HEK293 (cell line): ENCODE measurements around the gene PTP4A2.

ENCODE experiments used
- EGR2 ChIP-seq: fragments of 450-650 bp; formaldehyde crosslinking; IDR thresholded peaks from 2 replicates; pipeline ENCODE4 v1.5.1; 2016; ENCODE audit warnings: low read depth, missing biosample characterization, missing genetic modification characterization
- KLF10 ChIP-seq: fragments of 450-650 bp; IDR thresholded peaks from 2 replicates; pipeline ENCODE4 v1.5.1; 2018; ENCODE audit warnings: missing biosample characterization, mild to moderate bottlenecking, missing genetic modification characterization
- KLF9 ChIP-seq: fragments of 450-650 bp; formaldehyde crosslinking; IDR thresholded peaks from 2 replicates; pipeline ENCODE4 v1.5.1; 2016; ENCODE audit warnings: missing biosample characterization, missing genetic modification characterization, low read depth
- RBAK ChIP-seq: fragments of 450-650 bp; formaldehyde crosslinking; IDR thresholded peaks from 2 replicates; pipeline ENCODE4 v1.5.1; 2016; ENCODE audit warnings: missing biosample characterization, missing genetic modification characterization
- SCRT1 ChIP-seq: fragments of 450-650 bp; formaldehyde crosslinking; IDR thresholded peaks from 2 replicates; pipeline ENCODE4 v1.5.1; 2016; ENCODE audit warnings: missing biosample characterization, missing genetic modification characterization, borderline replicate concordance
- SP2 ChIP-seq: fragments of 450-650 bp; formaldehyde crosslinking; IDR thresholded peaks from 2 replicates; pipeline ENCODE4 v1.5.1; 2016; ENCODE audit warnings: missing biosample characterization, missing genetic modification characterization
- TSHZ1 ChIP-seq: fragments of 450-650 bp; formaldehyde crosslinking; IDR thresholded peaks from 2 replicates; pipeline ENCODE4 v1.5.1; 2016; ENCODE audit warnings: missing biosample characterization, missing genetic modification characterization, borderline replicate concordance
- ZBTB8A ChIP-seq: fragments of 450-650 bp; formaldehyde crosslinking; IDR thresholded peaks from 2 replicates; pipeline ENCODE4 v1.5.1; 2016; ENCODE audit warnings: missing biosample characterization, missing genetic modification characterization
- ZFP69B ChIP-seq: fragments of 450-650 bp; formaldehyde crosslinking; IDR thresholded peaks from 2 replicates; pipeline ENCODE4 v1.5.1; 2016; ENCODE audit warnings: missing biosample characterization, missing genetic modification characterization
- ZNF121 ChIP-seq: fragments of 450-650 bp; formaldehyde crosslinking; IDR thresholded peaks from 2 replicates; pipeline ENCODE4 v1.5.1; 2016; ENCODE audit warnings: missing biosample characterization, missing genetic modification characterization
- ZNF214 ChIP-seq: fragments of 450-650 bp; formaldehyde crosslinking; IDR thresholded peaks from 2 replicates; pipeline ENCODE4 v1.5.1; 2017; ENCODE audit warnings: missing biosample characterization, mild to moderate bottlenecking, missing genetic modification characterization, borderline replicate concordance
- ZNF26 ChIP-seq: fragments of 450-650 bp; formaldehyde crosslinking; IDR thresholded peaks from 2 replicates; pipeline ENCODE4 v1.5.1; 2016; ENCODE audit warnings: missing biosample characterization, missing genetic modification characterization
- ZNF292 ChIP-seq: fragments of 450-650 bp; formaldehyde crosslinking; IDR thresholded peaks from 2 replicates; pipeline ENCODE4 v1.5.1; 2016; ENCODE audit warnings: low read depth, missing biosample characterization, missing genetic modification characterization, borderline replicate concordance
- ZNF324 ChIP-seq: fragments of 450-650 bp; formaldehyde crosslinking; IDR thresholded peaks from 2 replicates; pipeline ENCODE4 v1.5.1; 2016; ENCODE audit warnings: missing biosample characterization, missing genetic modification characterization
- ZNF404 ChIP-seq: fragments of 450-650 bp; formaldehyde crosslinking; IDR thresholded peaks from 2 replicates; pipeline ENCODE4 v1.5.1; 2017; ENCODE audit warnings: missing biosample characterization, missing genetic modification characterization
- ZNF426 ChIP-seq: fragments of 450-650 bp; formaldehyde crosslinking; IDR thresholded peaks from 2 replicates; pipeline ENCODE4 v1.5.1; 2017; ENCODE audit warnings: missing biosample characterization, missing genetic modification characterization, mild to moderate bottlenecking, inconsistent platforms, moderate library complexity
- ZNF473 ChIP-seq: fragments of 450-650 bp; formaldehyde crosslinking; IDR thresholded peaks from 2 replicates; pipeline ENCODE4 v1.5.1; 2017; ENCODE audit warnings: missing biosample characterization, missing genetic modification characterization
- ZNF544 ChIP-seq: fragments of 450-650 bp; formaldehyde crosslinking; IDR thresholded peaks from 2 replicates; pipeline ENCODE4 v1.5.0; 2017; ENCODE audit warnings: missing biosample characterization, missing genetic modification characterization
- ZNF560 ChIP-seq: fragments of 450-650 bp; formaldehyde crosslinking; IDR thresholded peaks from 2 replicates; pipeline ENCODE4 v1.5.1; 2017; ENCODE audit warnings: missing biosample characterization, missing genetic modification characterization, borderline replicate concordance
- ZNF645 ChIP-seq: fragments of 450-650 bp; formaldehyde crosslinking; IDR thresholded peaks from 2 replicates; pipeline ENCODE4; 2016; ENCODE audit warnings: missing biosample characterization, missing genetic modification characterization
- ZNF664 ChIP-seq: fragments of 450-650 bp; formaldehyde crosslinking; IDR thresholded peaks from 2 replicates; pipeline ENCODE4 v1.5.1; 2016; ENCODE audit warnings: missing biosample characterization, missing genetic modification characterization
- ZSCAN23 ChIP-seq: fragments of 450-650 bp; formaldehyde crosslinking; IDR thresholded peaks from 2 replicates; pipeline ENCODE4 v1.5.1; 2016; ENCODE audit warnings: missing biosample characterization, missing genetic modification characterization
- TF ChIP-seq, protein P1 (sequence below): fragments of 450-650 bp; formaldehyde crosslinking; conservative IDR thresholded peaks from 2 replicates; pipeline ENCODE4 v1.5.1; 2016; ENCODE audit warnings: low read depth, missing biosample characterization, missing genetic modification characterization
- TF ChIP-seq, protein P2 (sequence below): fragments of 450-650 bp; formaldehyde crosslinking; IDR thresholded peaks from 2 replicates; pipeline ENCODE4 v1.5.1; 2016; ENCODE audit warnings: missing biosample characterization, missing genetic modification characterization, low read depth
- TF ChIP-seq, protein P3 (sequence below): fragments of 450-650 bp; formaldehyde crosslinking; optimal IDR thresholded peaks from 2 replicates; pipeline ENCODE3; 2016; ENCODE audit warnings: missing biosample characterization, mild to moderate bottlenecking, missing genetic modification characterization

The PTP4A2 gene

GRCh38 chr1:31944205-31945089, 6.3 kb upstream of the PTP4A2 start (continued):
- TF ChIP-seq ZNF292 (tag by site-specific recombination) (no peak), ZBTB8A (tag by site-specific recombination) (peak; percentile 79), ZSCAN23 (peak; percentile 81), SP2 (tag by site-specific recombination) (peak; percentile 91), ZNF426 (tag by site-specific recombination) (no peak), KLF9 (tag by site-specific recombination) (peak; percentile 97), KLF10 (peak; percentile 98), ZNF544 (tag by site-specific recombination) (no peak), ZNF26 (tag by site-specific recombination) (no peak), ZNF214 (no peak), ZNF645 (tag by site-specific recombination) (no peak), RBAK (tag by site-specific recombination) (no peak), TSHZ1 (tag by site-specific recombination) (peak; percentile 15; the same call in 1 of the 2 replicates), ZNF560 (no peak), ZNF404 (tag by site-specific recombination) (no peak), ZNF473 (tag by site-specific recombination) (no peak), EGR2 (peak; percentile 86), ZNF324 (tag by site-specific recombination) (0 out of 2 replicates have a peak, but pooled peaks have one; percentile 80), ZNF121 (tag by site-specific recombination) (no peak), ZFP69B (tag by site-specific recombination) (no peak; the same call in 1 of the 2 replicates), SCRT1 (tag by site-specific recombination) (no peak), ZNF664 (tag by site-specific recombination) (no peak)
- TF ChIP-seq, protein P1, sequence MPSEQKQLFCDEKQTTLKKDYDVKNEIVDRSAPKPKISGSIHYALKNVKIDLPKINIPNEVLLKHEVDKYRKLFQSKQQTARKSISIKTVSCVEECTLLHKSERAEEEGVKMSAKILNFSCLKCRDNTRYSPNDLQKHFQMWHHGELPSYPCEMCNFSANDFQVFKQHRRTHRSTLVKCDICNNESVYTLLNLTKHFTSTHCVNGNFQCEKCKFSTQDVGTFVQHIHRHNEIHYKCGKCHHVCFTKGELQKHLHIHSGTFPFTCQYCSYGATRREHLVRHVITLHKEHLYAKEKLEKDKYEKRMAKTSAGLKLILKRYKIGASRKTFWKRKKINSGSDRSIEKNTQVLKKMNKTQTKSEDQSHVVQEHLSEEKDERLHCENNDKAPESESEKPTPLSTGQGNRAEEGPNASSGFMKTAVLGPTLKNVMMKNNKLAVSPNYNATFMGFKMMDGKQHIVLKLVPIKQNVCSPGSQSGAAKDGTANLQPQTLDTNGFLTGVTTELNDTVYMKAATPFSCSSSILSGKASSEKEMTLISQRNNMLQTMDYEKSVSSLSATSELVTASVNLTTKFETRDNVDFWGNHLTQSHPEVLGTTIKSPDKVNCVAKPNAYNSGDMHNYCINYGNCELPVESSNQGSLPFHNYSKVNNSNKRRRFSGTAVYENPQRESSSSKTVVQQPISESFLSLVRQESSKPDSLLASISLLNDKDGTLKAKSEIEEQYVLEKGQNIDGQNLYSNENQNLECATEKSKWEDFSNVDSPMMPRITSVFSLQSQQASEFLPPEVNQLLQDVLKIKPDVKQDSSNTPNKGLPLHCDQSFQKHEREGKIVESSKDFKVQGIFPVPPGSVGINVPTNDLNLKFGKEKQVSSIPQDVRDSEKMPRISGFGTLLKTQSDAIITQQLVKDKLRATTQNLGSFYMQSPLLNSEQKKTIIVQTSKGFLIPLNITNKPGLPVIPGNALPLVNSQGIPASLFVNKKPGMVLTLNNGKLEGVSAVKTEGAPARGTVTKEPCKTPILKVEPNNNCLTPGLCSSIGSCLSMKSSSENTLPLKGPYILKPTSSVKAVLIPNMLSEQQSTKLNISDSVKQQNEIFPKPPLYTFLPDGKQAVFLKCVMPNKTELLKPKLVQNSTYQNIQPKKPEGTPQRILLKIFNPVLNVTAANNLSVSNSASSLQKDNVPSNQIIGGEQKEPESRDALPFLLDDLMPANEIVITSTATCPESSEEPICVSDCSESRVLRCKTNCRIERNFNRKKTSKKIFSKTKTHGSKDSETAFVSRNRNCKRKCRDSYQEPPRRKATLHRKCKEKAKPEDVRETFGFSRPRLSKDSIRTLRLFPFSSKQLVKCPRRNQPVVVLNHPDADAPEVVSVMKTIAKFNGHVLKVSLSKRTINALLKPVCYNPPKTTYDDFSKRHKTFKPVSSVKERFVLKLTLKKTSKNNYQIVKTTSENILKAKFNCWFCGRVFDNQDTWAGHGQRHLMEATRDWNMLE (tag by site-specific recombination) = no peak
- TF ChIP-seq, protein P2, sequence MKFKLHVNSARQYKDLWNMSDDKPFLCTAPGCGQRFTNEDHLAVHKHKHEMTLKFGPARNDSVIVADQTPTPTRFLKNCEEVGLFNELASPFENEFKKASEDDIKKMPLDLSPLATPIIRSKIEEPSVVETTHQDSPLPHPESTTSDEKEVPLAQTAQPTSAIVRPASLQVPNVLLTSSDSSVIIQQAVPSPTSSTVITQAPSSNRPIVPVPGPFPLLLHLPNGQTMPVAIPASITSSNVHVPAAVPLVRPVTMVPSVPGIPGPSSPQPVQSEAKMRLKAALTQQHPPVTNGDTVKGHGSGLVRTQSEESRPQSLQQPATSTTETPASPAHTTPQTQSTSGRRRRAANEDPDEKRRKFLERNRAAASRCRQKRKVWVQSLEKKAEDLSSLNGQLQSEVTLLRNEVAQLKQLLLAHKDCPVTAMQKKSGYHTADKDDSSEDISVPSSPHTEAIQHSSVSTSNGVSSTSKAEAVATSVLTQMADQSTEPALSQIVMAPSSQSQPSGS (tag by site-specific recombination) = no peak
- TF ChIP-seq, protein P3, sequence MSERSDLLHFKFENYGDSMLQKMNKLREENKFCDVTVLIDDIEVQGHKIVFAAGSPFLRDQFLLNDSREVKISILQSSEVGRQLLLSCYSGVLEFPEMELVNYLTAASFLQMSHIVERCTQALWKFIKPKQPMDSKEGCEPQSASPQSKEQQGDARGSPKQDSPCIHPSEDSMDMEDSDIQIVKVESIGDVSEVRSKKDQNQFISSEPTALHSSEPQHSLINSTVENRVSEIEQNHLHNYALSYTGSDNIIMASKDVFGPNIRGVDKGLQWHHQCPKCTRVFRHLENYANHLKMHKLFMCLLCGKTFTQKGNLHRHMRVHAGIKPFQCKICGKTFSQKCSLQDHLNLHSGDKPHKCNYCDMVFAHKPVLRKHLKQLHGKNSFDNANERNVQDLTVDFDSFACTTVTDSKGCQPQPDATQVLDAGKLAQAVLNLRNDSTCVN (tag by site-specific recombination) = peak; percentile 67
